HL-60 (cell line): ENCODE data around the gene SLC41A1.
A peak's percentile ranks its signal among the peaks of the same experiment; 100 is the strongest.

Experiments used
- DNase-seq, 2 experiments: peaks; one replicate each; pipeline ENCODE4 v3.0.0-alpha.2; 2010 to 2020; ENCODE audit warnings: low read depth in 1 of 2, low spot score in 1 of 2
- H3K27ac ChIP-seq: fragments of 250-450 bp; sonication (Bioruptor Pico); replicated peaks from 2 replicates; pipeline ENCODE4 v1.5.1; 2020; ENCODE audit warnings: mild to moderate bottlenecking, moderate library complexity
- H3K27me3 ChIP-seq: fragments of 250-450 bp; sonication (Bioruptor Pico); 2 replicates; pipeline ENCODE4 v1.5.1; 2021; ENCODE audit warnings: mild to moderate bottlenecking, moderate library complexity; ENCODE audit not compliant: insufficient read depth, poor library complexity, severe bottlenecking
- H3K4me3 ChIP-seq: replicated peaks from 2 replicates; pipeline ENCODE4 v1.5.1; 2011; ENCODE audit warnings: mild to moderate bottlenecking, control low read depth, low read length; ENCODE audit not compliant: insufficient read depth
- GABPA ChIP-seq: IDR thresholded peaks from 2 replicates; pipeline ENCODE4 v1.6.1; 2012; ENCODE audit warnings: low read depth
- POLR2AphosphoS5 ChIP-seq: IDR thresholded peaks from 2 replicates; pipeline ENCODE4 v1.6.1; 2012; ENCODE audit warnings: low read depth
- SPI1 ChIP-seq: IDR thresholded peaks from 2 replicates; pipeline ENCODE4 v1.6.1; 2012; ENCODE audit warnings: low read depth, mild to moderate bottlenecking, borderline replicate concordance
- TF ChIP-seq, protein P1 (sequence below): IDR thresholded peaks from 2 replicates; pipeline ENCODE4 v1.6.1; 2012; ENCODE audit warnings: low read depth; ENCODE audit not compliant: insufficient replicate concordance
- TF ChIP-seq, protein P2 (sequence below): IDR thresholded peaks from one replicate; pipeline ENCODE4 v1.5.1; 2011; ENCODE audit warnings: low read length, control low read depth, inconsistent platforms; ENCODE audit not compliant: insufficient read depth

Gene SLC41A1

GRCh38 chr1:205774198-205775014 is 38.6 kb downstream of the SLC41A1 start:
- Histone ChIP-seq H3K27me3 (no peaks in the 10 kb centered on the region), H3K27ac (peak overlapping the region; percentile 63), H3K4me3 (peak overlapping the region; percentile 68)
- no peak for DNase-seq
- TF ChIP-seq POLR2AphosphoS5 = no peak
- no peak for TF ChIP-seq GABPA
- TF ChIP-seq SPI1 = no peak

DNA sequence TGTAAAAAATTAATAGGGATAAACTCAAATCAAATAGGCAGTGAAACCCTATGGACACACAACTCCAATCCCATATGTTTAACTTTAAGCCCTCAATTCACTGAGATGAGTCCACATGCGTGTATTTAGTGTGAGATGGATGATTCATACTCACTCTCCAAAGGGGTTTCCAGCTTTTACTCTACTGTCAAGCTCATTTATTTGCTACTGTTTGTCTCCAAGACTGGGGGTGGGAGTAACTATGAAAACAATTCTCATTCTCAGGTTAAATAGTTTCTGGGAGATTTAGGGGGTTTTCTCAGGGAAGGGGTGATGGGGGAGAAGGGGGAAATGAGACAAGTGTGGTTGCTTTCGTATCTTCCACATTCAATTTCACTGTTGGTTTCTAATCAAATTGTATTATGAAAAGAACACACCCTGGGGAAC is 40.4 kb downstream of the SLC41A1 start:
- TF ChIP-seq POLR2AphosphoS5 = no peak
- no peak for TF ChIP-seq SPI1
- TF ChIP-seq GABPA = no peak
- TF ChIP-seq, protein P1, sequence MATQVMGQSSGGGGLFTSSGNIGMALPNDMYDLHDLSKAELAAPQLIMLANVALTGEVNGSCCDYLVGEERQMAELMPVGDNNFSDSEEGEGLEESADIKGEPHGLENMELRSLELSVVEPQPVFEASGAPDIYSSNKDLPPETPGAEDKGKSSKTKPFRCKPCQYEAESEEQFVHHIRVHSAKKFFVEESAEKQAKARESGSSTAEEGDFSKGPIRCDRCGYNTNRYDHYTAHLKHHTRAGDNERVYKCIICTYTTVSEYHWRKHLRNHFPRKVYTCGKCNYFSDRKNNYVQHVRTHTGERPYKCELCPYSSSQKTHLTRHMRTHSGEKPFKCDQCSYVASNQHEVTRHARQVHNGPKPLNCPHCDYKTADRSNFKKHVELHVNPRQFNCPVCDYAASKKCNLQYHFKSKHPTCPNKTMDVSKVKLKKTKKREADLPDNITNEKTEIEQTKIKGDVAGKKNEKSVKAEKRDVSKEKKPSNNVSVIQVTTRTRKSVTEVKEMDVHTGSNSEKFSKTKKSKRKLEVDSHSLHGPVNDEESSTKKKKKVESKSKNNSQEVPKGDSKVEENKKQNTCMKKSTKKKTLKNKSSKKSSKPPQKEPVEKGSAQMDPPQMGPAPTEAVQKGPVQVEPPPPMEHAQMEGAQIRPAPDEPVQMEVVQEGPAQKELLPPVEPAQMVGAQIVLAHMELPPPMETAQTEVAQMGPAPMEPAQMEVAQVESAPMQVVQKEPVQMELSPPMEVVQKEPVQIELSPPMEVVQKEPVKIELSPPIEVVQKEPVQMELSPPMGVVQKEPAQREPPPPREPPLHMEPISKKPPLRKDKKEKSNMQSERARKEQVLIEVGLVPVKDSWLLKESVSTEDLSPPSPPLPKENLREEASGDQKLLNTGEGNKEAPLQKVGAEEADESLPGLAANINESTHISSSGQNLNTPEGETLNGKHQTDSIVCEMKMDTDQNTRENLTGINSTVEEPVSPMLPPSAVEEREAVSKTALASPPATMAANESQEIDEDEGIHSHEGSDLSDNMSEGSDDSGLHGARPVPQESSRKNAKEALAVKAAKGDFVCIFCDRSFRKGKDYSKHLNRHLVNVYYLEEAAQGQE = no peak
- TF ChIP-seq, protein P2, sequence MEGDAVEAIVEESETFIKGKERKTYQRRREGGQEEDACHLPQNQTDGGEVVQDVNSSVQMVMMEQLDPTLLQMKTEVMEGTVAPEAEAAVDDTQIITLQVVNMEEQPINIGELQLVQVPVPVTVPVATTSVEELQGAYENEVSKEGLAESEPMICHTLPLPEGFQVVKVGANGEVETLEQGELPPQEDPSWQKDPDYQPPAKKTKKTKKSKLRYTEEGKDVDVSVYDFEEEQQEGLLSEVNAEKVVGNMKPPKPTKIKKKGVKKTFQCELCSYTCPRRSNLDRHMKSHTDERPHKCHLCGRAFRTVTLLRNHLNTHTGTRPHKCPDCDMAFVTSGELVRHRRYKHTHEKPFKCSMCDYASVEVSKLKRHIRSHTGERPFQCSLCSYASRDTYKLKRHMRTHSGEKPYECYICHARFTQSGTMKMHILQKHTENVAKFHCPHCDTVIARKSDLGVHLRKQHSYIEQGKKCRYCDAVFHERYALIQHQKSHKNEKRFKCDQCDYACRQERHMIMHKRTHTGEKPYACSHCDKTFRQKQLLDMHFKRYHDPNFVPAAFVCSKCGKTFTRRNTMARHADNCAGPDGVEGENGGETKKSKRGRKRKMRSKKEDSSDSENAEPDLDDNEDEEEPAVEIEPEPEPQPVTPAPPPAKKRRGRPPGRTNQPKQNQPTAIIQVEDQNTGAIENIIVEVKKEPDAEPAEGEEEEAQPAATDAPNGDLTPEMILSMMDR = no peak
- H3K4me3 ChIP-seq = no peak overlapping the region
- DNase-seq = no peak
- H3K27ac ChIP-seq = no peak overlapping the region
- H3K27me3 ChIP-seq = no peaks in the 10 kb centered on the region

GRCh38 chr1:205770618-205771017 is 42.4 kb downstream of the SLC41A1 start:
- TF ChIP-seq SPI1 = no peak
- TF ChIP-seq, protein P2 = no peak
- Histone ChIP-seq H3K27me3 (no peaks in the 10 kb centered on the region), H3K27ac (no peak overlapping the region), H3K4me3 (no peak overlapping the region)
- no peak for DNase-seq

DNA sequence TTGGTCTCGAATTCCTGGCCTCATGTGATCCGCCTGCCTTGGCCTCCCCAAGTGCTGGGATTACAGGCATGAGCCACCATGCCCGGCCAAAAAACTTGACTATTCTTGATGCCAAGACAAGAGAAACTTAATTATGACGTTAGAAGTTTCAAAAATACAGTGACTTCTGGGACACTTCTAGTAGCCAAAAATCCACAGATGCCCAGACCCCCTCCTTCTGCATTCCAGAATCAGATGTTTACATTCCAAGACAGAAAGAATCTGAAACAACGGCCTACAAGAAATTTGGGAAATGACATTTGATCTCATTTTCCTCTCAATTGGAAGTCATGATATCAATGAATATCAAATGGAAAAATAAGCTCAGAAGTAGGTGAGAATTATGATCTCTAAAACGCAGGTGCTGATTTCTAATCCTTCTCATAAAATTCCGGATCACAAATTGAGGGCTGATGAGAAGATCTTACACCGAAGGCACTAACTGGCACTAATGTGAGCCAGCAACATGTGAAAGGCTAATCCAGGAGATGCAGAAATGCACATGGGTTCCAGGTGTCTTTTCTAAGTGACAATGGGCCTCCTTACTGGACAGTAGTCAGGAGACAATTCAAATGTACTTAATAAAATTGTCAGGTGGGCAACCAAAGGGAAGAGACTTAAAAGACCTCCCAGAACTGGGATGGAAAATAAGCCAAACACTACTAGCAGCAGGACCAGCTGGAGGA is 43.2 kb downstream of the SLC41A1 start:
- TF ChIP-seq, protein P1 = no peak
- TF ChIP-seq GABPA (no peak), SPI1 (no peak), POLR2AphosphoS5 (no peak)
- TF ChIP-seq, protein P2 = no peak
- H3K27me3 ChIP-seq = no peaks in the 10 kb centered on the region
- H3K4me3 ChIP-seq = no peak overlapping the region
- DNase-seq = no peak
- H3K27ac ChIP-seq = no peak overlapping the region
